ENCODE measurements around the gene SLC30A2.

The SLC30A2 gene

DNA sequence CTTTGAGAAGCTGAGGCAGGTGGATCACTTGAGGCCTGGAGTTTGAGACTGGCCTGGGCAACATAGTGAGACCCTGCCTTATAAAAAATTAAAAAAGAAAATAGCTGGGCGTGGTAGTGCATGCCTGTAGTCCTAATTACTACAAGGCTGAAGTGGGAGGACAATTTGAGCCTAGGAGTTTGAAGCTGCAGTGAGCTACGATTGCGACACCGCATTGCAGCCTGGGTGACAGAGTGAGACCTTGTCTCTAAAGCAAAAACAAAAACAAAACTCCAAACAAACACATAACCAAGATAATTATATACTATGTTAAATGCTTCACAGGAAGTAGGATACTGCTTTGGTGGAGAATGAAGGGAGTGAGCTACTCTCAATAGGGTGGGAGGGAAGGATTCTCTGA, 42.7 kb downstream of the SLC30A2 start:
- DNase-seq (ENCODE audit: extremely low read depth, low read depth), result no peak
- no peak overlapping the region for H3K4me3 ChIP-seq (replicated peaks; ENCODE audit: low read depth, low read length)
- TF ChIP-seq, protein P1, sequence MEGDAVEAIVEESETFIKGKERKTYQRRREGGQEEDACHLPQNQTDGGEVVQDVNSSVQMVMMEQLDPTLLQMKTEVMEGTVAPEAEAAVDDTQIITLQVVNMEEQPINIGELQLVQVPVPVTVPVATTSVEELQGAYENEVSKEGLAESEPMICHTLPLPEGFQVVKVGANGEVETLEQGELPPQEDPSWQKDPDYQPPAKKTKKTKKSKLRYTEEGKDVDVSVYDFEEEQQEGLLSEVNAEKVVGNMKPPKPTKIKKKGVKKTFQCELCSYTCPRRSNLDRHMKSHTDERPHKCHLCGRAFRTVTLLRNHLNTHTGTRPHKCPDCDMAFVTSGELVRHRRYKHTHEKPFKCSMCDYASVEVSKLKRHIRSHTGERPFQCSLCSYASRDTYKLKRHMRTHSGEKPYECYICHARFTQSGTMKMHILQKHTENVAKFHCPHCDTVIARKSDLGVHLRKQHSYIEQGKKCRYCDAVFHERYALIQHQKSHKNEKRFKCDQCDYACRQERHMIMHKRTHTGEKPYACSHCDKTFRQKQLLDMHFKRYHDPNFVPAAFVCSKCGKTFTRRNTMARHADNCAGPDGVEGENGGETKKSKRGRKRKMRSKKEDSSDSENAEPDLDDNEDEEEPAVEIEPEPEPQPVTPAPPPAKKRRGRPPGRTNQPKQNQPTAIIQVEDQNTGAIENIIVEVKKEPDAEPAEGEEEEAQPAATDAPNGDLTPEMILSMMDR (IDR thresholded peaks at IDR 0.05; ENCODE audit: low read depth, low read length, missing control alignments), result no peak

DNA sequence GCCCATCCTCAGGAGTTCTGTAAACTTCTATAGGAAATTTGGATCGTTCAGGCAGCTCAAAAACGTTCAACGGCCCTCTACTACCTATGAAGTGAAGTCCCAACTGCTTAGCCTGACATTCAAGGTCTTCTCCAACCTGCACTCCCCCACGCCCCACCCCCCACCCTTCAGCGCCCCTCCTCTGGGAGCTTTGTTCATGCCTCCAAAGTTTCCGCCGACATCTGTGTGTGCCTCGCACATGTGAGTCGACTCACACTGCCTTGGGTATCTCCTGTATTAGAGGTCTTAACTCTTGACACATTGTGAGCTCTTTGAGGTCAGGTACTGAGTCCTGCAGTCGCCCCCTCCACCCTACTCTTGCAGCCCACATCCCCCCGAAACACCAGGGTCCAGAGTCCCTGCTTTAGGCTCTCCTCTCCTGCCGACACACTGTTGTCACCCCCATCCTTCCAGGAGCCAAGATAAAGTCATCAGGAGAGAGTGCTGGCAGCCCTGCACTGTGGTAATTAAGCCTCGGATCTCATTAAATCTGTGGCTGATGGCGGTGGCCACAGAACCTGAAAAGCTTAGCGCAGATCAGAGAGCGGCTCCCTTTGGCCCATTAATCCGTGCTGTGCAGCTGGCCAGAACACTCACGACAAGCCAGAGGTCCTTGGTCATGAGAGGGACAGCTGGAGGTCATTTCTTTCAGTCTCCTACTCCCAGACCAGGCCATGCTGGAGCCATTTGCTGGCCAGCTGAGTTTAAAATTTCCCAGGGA, 46.7 kb downstream of the SLC30A2 start:
- H3K4me3 ChIP-seq (replicated peaks; ENCODE audit: low read depth, low read length), result no peak overlapping the region
- no peak for DNase-seq (ENCODE audit: extremely low read depth, low read depth)
- TF ChIP-seq, protein P1 (IDR thresholded peaks at IDR 0.05; ENCODE audit: low read depth, low read length, missing control alignments), result no peak

DNA sequence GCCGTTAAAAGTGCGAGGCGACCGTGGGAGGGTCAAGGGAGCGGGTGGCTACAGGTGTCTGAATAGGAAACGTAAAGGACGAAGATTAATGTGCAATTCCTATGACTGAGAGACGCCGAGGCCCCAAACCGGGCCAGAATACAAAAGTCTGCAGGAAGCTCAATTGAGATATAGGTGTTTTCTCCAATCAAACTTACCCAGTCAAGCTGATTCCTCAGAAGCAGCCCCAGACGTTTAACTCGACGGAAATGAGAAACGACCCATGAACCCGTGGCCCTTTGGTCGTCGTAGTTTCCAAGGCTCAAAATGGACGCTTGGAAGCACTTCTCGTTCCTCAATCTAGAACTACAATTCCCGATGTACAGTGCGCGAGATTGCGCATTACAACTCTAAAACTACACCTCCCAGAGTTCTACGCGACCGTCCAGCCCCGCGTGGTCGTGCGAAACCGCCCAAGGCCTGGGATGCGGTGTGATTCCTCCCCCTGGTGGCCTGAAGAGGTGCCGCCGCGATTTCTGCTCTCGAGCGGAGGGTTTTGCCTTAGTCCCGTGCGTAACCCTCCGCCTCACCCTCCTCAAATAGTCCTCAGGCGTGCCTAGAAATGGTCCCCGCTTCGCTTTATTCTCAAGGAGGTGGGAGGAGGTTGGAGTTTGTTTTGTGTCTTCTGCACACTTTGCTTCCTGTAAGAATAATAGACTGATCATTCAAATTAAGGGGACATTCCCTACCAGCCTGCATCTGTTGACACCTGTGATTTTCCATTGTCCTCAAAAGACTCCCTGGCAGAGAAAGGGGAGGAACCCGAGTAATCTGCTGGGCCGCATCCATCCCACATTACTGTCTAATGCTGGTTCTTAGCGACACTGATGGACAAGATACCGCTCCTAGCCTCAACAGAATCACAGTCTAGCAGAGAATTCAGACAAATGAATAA, 47.8 kb downstream of the SLC30A2 start, which contains the start of gene PAFAH2:
Gene PAFAH2, minus strand, starts transcription at position 236 of the 934 bp plus-strand sequence. CDS start 7,247 bp downstream, outside the sequence.
- TF ChIP-seq, protein P1 (IDR thresholded peaks at IDR 0.05; ENCODE audit: low read depth, low read length, missing control alignments), result peak; percentile 97
- H3K4me3 ChIP-seq (replicated peaks; ENCODE audit: low read depth, low read length), result peak within 1 kb of the TSS; percentile 53
- peak; percentile 99 for DNase-seq (ENCODE audit: extremely low read depth, low read depth)

DNA sequence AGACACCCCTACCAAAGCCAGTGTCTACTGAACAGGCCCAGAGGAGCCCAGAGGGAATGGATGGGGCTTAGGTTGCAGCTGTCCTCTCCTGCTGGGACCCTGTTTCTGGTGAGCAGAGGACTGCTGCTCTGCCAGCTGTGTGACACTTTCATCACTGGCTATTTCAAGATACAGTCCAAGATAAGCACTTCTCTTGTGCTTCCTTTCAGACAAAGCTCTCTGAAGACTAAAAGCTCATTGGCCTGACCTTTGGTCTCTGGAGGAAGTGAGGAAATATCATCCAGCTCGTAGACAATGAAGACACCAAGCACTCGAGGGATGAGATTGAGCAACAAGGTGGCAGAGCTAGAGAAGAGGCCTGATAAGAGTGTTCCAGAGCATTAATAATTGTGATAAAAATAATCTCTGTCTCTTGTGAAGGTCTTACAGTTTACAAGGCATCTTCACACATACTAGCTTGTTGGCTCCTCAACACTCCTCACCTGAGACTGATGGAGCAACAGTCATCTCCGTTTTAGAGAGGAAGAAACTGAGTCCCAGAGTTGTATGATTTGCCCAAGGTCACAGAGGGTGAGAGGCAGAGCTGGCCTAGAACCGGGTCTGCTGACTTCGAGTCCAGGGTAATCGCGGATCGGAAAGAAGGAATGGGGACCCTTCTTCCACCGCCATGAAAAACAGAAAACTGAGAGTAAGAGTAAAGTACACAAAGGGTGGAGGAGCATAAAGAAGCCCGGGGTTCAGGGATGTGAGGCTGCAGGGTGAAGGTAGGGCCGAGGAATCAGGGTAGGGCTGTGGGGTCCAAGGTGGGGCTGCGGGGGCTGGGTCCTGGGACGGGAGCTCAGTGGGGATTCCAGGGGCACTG, 48.7 kb downstream of the SLC30A2 start:
- TF ChIP-seq, protein P1 (IDR thresholded peaks at IDR 0.05; ENCODE audit: low read depth, low read length, missing control alignments), result no peak

DNA sequence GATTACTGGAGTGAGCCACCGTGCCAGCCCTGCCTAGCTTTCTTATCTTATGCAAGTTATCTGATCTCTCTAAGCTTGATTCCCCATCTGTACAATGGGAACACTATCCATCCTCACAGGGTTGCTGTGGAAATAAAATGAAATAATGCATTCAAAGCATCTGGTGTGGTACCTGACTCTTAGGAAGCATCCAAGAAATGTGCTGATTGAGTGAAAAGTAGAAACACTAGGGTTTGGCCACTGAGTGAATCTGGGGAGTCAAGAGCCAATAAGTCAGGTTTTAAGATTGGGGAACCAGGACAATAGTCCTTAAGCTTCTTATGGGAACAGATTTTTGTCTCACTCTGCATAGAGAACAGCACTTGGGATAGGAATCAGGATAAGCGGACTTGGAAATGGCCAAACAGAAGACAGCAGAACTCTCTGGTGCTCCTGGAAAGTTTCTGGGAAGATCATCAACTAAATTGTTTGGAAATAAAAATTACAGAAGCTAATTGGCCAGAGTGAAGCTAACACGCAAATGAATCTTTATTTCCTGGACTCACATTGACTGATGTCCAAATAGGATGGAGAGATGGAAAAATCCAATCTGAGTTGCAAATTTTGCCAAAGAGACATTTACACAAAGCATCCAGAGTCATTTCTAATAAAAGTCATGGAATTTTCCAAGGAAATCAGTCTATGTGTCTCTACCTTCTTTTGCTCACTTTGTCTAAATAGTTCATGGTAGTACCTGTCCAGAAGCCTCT, 51.3 kb downstream of the SLC30A2 start:
- DNase-seq (ENCODE audit: extremely low read depth, low read depth), result no peak
- TF ChIP-seq, protein P1 (IDR thresholded peaks at IDR 0.05; ENCODE audit: low read depth, low read length, missing control alignments), result no peak
- no peak overlapping the region for H3K4me3 ChIP-seq (replicated peaks; ENCODE audit: low read depth, low read length)

More for the DNA sequence above, 48.7 kb downstream of the SLC30A2 start:
- no peak for DNase-seq (ENCODE audit: extremely low read depth, low read depth)
- peak overlapping the region; percentile 53 for H3K4me3 ChIP-seq (replicated peaks; ENCODE audit: low read depth, low read length)
